GM13977 (cell line): ENCODE results near the gene HSBP1L1.

Source experiments
- DNase-seq: peaks from one replicate; pipeline ENCODE4 v3.0.0; 2012; ENCODE audit warnings: low spot score
- CTCF ChIP-seq: IDR thresholded peaks from 2 replicates; pipeline ENCODE4 v1.5.1; 2012; ENCODE audit warnings: mild to moderate bottlenecking, control low read depth; ENCODE audit not compliant: insufficient read depth; ENCODE audit errors: extremely low read depth, missing control alignments
- in situ Hi-C: fragments of 300-500 bp; cut with MboI; formaldehyde crosslinking; loops from one replicate; pipeline ENCODE4 v1.12.0; 2022; ENCODE audit warnings: low sequenced_read_pairs, low pct_unique_long_range_greater_than_20kb, mixed read lengths, inconsistent platforms; ENCODE audit not compliant: unreplicated experiment

Gene HSBP1L1

GRCh38 chr18:79935499-79935898, 28.9 kb upstream of the HSBP1L1 start:
- in situ Hi-C loops: no loop called here

GRCh38 chr18:79935925-79936324, 28.5 kb upstream of the HSBP1L1 start:
- DNase-seq: no peak
- in situ Hi-C loops: no loop called here
- no peak for TF ChIP-seq CTCF

More at GRCh38 chr18:79935499-79935898, 28.9 kb upstream of the HSBP1L1 start:
- TF ChIP-seq CTCF: no peak
- no peak for DNase-seq

GRCh38 chr18:79936641-79937040, 27.8 kb upstream of the HSBP1L1 start:
- in situ Hi-C loops: no loop called here
- DNase-seq: no peak
- no peak for TF ChIP-seq CTCF

- TF ChIP-seq CTCF: no peak
- no peak for DNase-seq
- in situ Hi-C loops: no loop called here
Measured at GRCh38 chr18:79937103-79937860, 27.2 kb upstream of the HSBP1L1 start.

- in situ Hi-C loops: no loop called here
- no peak for TF ChIP-seq CTCF
- DNase-seq: no peak
Measured at GRCh38 chr18:79938196-79938595, 26.2 kb upstream of the HSBP1L1 start.

GRCh38 chr18:79939096-79939495, 25.3 kb upstream of the HSBP1L1 start:
- no peak for DNase-seq
- in situ Hi-C loops: no loop called here
- TF ChIP-seq CTCF: no peak
